ENCODE data around the gene ZBED1.
"Not testable (repeated sequence)": the region's sequence is repeated elsewhere in the genome, so short reads cannot be mapped to it uniquely, and the experiment has no call there.

ZBED1 gene

GRCh38 chrX:2473064-2473463 is 27.7 kb downstream of the ZBED1 start:
- DNase-seq = not testable (repeated sequence)

GRCh38 chrX:2471641-2472040 is 29.1 kb downstream of the ZBED1 start:
- DNase-seq = no peak

GRCh38 chrX:2471126-2471525 is 29.6 kb downstream of the ZBED1 start:
- DNase-seq = not testable (repeated sequence)

GRCh38 chrX:2469852-2470251 is 30.9 kb downstream of the ZBED1 start:
- not testable (repeated sequence) for DNase-seq

GRCh38 chrX:2469196-2469685 is 31.5 kb downstream of the ZBED1 start:
- no peak for DNase-seq

GRCh38 chrX:2468261-2469195 is 32.2 kb downstream of the ZBED1 start:
- no peak for DNase-seq

GRCh38 chrX:2466876-2467656 is 33.7 kb downstream of the ZBED1 start:
- DNase-seq = no peak

GRCh38 chrX:2464677-2465166 is 36.1 kb downstream of the ZBED1 start:
- DNase-seq = no peak

- DNase-seq = no peak
These were observed 36.7 kb downstream of the ZBED1 start for GRCh38 chrX:2463973-2464676.

- not testable (repeated sequence) for DNase-seq
These were observed 37.3 kb downstream of the ZBED1 start for GRCh38 chrX:2463481-2463880.

GRCh38 chrX:2462780-2463179 is 38.0 kb downstream of the ZBED1 start:
- DNase-seq = no peak

GRCh38 chrX:2462074-2462473 is 38.7 kb downstream of the ZBED1 start:
- no peak for DNase-seq

GRCh38 chrX:2461711-2462016 is 39.1 kb downstream of the ZBED1 start:
- no peak for DNase-seq

- DNase-seq = not testable (repeated sequence)
These were observed 39.7 kb downstream of the ZBED1 start for GRCh38 chrX:2460821-2461710.

GRCh38 chrX:2460048-2460447 is 40.7 kb downstream of the ZBED1 start:
- DNase-seq = not testable (repeated sequence)

- DNase-seq = no peak
These were observed 42.5 kb downstream of the ZBED1 start for GRCh38 chrX:2458309-2458708.

GRCh38 chrX:2457289-2458133 is 43.3 kb downstream of the ZBED1 start:
- no peak for DNase-seq

GRCh38 chrX:2456091-2456490 is 44.7 kb downstream of the ZBED1 start:
- DNase-seq = not testable (repeated sequence)

- not testable (repeated sequence) for DNase-seq
These were observed 46.2 kb downstream of the ZBED1 start for GRCh38 chrX:2454620-2455019.

GRCh38 chrX:2452799-2453198 is 48.0 kb downstream of the ZBED1 start:
- no peak for DNase-seq

- DNase-seq = no peak
These were observed 48.4 kb downstream of the ZBED1 start for GRCh38 chrX:2452317-2452784.
